ENCODE data around the gene EFNA4. TPM values are rescaled to one million over a fixed set of nuclear protein-coding genes. Genes with fewer than 3 reads are reported as not detected.

EFNA4 gene
- total and polyA plus RNA-seq, 2 of the 8 experiments (the other 6 are each of a cell fraction or from before 2014, with no cell fraction given) = 21.9 to 23.9 TPM

DNA sequence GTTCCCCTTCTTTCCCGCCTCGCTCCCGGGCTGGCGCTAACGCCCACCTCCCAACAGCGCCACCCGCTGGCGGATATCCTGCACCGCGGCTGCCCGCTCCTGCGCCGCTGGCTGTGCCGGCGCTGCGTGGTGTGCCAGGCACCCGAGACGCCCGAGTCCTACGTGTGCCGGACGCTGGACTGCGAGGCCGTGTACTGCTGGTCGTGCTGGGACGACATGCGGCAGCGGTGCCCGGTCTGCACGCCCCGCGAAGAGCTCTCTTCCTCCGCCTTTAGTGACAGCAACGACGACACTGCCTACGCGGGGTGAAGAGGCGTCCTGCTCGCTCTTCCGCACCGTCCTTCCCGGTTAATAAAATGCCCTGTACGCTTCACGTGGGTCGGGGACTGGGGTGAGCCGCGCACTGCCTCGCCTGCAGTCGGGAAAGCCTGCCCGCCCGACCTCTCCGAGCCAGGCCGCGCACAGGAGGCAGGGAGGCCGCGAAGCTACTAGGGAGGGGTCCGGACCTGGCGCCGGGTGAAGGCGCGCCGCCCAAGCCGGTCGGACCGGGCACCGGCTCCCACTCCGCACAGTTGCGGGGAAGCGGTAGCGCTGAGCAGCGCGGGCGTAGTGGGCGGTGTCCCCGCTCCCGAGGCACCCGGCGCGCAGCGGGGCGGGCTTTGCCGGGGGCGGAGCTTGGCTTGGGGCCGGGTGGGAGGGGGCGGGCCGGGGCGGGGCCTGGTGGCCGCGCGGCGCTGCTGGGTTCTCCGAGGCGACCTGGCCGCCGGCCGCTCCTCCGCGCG lies 12.8 kb upstream of the EFNA4 start, which contains the start of gene ADAM15 (continued):
- TF ChIP-seq JUN (IDR thresholded peaks at IDR 0.05; ENCODE audit: low read depth, low read length) = no peak
- TF ChIP-seq ZNF274 (IDR thresholded peaks at IDR 0.05; ENCODE audit: borderline replicate concordance, extremely low read depth, low read length) = no peak
- TF ChIP-seq EGR1 (IDR thresholded peaks at IDR 0.05; ENCODE audit: borderline replicate concordance, low read depth, low read length) = peak; percentile 51; the same call in 1 of the 2 replicates
- TF ChIP-seq BRCA1 (IDR thresholded peaks at IDR 0.05; ENCODE audit: low read depth, low read length) = no peak
- TF ChIP-seq YY1 (IDR thresholded peaks at IDR 0.05; ENCODE audit: low read depth, low read length) = peak; percentile 61; the same call in 1 of the 2 replicates
- TF ChIP-seq TEAD4 (IDR thresholded peaks at IDR 0.05; ENCODE audit: low read depth, low read length) = peak; percentile 54; the same call in 1 of the 2 replicates
- no peak for TF ChIP-seq RXRA (IDR thresholded peaks at IDR 0.05; ENCODE audit: insufficient read depth, low read depth, low read length)
- TF ChIP-seq RAD21 (IDR thresholded peaks at IDR 0.05 in 1 of 2, conservative IDR thresholded peaks at IDR 0.05 in 1 of 2; ENCODE audit: low read depth in 2 of 2, low read length in 2 of 2) = peak; percentile 51 to 65
- TF ChIP-seq SP2 (IDR thresholded peaks at IDR 0.05; ENCODE audit: low read length) = no peak
- no peak for TF ChIP-seq NRF1 (IDR thresholded peaks at IDR 0.05; ENCODE audit: low read depth, low read length)
- no peak for TF ChIP-seq PHF8 (conservative IDR thresholded peaks at IDR 0.05; ENCODE audit: low read depth, low read length)
- TF ChIP-seq TCF12 (IDR thresholded peaks at IDR 0.05; ENCODE audit: low read depth, low read length) = no peak
- no peak for TF ChIP-seq CBX5 (IDR thresholded peaks at IDR 0.05; ENCODE audit: low read depth, low read length)
- TF ChIP-seq CHD1 (IDR thresholded peaks at IDR 0.05; ENCODE audit: low read depth, low read length) = no peak
- TF ChIP-seq CEBPB (IDR thresholded peaks at IDR 0.05; ENCODE audit: low read depth, low read length) = no peak
- TF ChIP-seq, protein P1, sequence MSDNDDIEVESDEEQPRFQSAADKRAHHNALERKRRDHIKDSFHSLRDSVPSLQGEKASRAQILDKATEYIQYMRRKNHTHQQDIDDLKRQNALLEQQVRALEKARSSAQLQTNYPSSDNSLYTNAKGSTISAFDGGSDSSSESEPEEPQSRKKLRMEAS (IDR thresholded peaks at IDR 0.05) = peak; percentile 83
- peak; percentile 70; the same call in 1 of the 2 replicates for TF ChIP-seq SP1 (IDR thresholded peaks at IDR 0.05; ENCODE audit: low read depth, low read length)
- TF ChIP-seq, protein P2, sequence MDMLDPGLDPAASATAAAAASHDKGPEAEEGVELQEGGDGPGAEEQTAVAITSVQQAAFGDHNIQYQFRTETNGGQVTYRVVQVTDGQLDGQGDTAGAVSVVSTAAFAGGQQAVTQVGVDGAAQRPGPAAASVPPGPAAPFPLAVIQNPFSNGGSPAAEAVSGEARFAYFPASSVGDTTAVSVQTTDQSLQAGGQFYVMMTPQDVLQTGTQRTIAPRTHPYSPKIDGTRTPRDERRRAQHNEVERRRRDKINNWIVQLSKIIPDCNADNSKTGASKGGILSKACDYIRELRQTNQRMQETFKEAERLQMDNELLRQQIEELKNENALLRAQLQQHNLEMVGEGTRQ (IDR thresholded peaks at IDR 0.05; ENCODE audit: low read length) = no peak

All from H1 (cell line).